Measurements from ENCODE around the gene MFN1. TPM values are rescaled to one million over a fixed set of nuclear protein-coding genes. Genes with fewer than 3 reads are reported as not detected.
"Not testable (repeated sequence)": the region's sequence is repeated elsewhere in the genome, so short reads cannot be mapped to it uniquely, and the experiment has no call there.

MFN1 gene
- total RNA-seq, 1 donor, result 70.4 TPM

DNA sequence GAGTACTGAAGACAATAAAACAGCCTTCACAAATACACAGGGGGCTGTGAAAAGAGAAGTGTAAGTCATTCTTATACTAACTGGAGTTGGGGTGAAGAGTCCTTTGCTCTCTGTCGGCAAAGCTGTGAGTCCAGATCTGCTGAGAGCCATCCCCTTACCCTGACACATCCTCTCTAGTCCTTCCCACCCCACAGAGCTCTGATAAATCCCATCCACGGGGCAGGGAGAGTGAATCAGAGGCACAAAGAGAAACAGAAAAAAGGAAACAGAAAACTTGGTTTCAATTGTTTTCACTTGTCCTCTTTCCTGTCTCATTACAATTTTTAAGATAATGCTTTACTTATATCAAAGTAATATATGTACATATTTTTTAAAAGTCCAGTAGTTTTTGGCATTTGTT lies 42.9 kb upstream of the MFN1 start:
- H3K4me3 ChIP-seq (ENCODE audit: low read depth, low read length), result no peak overlapping the region
- TF ChIP-seq, protein P1, sequence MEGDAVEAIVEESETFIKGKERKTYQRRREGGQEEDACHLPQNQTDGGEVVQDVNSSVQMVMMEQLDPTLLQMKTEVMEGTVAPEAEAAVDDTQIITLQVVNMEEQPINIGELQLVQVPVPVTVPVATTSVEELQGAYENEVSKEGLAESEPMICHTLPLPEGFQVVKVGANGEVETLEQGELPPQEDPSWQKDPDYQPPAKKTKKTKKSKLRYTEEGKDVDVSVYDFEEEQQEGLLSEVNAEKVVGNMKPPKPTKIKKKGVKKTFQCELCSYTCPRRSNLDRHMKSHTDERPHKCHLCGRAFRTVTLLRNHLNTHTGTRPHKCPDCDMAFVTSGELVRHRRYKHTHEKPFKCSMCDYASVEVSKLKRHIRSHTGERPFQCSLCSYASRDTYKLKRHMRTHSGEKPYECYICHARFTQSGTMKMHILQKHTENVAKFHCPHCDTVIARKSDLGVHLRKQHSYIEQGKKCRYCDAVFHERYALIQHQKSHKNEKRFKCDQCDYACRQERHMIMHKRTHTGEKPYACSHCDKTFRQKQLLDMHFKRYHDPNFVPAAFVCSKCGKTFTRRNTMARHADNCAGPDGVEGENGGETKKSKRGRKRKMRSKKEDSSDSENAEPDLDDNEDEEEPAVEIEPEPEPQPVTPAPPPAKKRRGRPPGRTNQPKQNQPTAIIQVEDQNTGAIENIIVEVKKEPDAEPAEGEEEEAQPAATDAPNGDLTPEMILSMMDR (IDR thresholded peaks at IDR 0.05; ENCODE audit: insufficient read depth, low read depth, low read length), result no peak
- DNase-seq (ENCODE audit: low read depth), result no peak

DNA sequence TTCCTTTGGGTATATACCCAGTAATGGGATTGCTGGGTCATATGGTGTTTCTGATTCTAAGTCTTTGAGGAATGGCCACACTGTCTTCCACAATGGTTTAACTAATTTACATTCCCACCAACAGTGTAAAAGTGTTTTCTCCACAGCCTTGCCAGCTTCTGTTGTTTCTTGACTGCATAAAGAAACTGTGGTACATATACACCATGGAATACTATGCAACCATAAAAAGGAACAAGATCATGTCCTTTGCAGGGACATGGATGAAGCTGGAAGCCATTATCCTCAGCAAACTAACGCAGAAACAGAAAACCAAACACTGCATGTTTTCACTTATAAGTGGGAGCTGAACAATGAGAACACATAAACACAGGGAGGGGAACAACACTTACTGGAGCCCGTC lies 40.1 kb upstream of the MFN1 start:
- not testable (repeated sequence) for H3K4me3 ChIP-seq (ENCODE audit: low read depth, low read length)

DNA sequence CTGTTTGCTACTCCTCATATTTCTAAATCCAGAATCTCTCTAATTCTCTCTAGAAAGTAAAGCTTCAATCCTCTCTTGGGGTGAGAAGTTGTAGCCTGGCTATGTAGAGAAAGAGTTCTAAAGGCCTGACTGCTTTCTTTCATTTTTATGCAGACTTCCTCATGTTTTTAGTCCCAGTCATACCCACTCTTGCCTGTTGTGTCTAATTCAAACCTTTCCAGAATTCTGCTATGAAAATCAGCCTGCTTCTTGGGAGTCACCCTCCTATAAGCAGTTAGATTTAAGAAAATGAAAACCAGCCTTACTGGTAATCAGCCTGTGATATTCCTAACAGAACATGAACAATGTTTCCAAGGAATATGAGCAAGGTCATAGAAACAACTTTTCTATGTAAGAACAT lies 39.5 kb upstream of the MFN1 start:
- no peak overlapping the region for H3K4me3 ChIP-seq (ENCODE audit: low read depth, low read length)
- DNase-seq (ENCODE audit: low read depth), result no peak
- TF ChIP-seq, protein P1 (IDR thresholded peaks at IDR 0.05; ENCODE audit: insufficient read depth, low read depth, low read length), result no peak

More for the DNA sequence above, 40.1 kb upstream of the MFN1 start:
- not testable (repeated sequence) for DNase-seq (ENCODE audit: low read depth)

DNA sequence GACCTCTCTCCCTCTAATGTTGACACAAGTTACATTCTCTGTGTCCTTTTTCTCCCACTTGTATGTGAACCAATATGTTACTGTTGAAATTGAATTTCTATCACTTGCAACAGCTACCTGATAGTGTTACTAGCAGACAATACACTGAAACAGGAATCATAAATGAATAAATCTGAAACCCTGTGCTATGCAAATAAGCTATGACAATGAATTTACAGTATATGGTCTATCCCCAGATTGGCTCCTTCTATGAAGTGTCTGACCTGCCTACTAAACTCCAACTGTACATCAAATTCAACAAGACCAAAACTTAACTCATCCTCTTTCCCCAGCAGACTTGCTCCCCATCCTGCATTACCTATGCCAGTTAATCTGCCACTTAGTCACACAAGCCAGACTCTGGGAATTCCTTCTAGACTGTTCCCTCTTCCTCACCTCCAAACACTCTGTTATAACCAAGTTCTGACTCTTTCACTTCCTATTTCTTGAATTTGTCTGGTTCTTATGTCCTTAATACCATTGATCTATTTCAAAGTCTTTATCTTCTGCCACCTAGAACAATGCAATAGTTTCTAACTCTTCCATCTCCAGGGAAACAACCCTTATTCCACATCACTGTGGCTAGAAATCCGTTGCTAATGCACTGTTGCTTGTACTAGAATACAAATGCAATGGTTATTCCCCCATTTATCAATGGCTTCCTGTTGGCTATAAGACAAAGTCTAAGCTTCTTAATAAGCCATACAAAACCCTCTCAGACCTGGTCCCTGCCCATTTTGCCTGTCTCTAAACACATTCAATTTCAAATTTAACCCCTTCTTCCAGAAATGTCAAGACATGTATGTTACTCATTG lies 38.1 kb upstream of the MFN1 start:
- no peak overlapping the region for H3K4me3 ChIP-seq (ENCODE audit: low read depth, low read length)
- TF ChIP-seq, protein P1 (IDR thresholded peaks at IDR 0.05; ENCODE audit: insufficient read depth, low read depth, low read length), result no peak
- DNase-seq (ENCODE audit: low read depth), result no peak

DNA sequence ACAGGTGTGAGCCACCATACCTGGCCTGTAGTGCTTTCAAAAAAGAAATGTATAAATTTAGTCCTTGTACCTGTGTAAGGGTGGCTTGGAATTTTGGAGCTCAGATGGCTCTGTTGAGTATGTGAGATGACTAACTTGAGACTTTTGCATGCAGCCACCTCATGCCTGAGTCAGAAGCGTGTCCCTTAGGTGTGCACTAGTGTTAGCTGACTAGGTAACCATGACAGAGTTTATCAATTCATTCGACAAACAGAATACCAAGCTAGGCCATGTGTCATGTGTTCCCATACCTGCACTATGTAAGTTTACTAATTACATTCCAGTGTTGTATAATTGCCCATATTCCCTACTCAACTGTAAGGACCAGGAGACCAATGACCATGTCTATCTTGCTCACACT lies 28.6 kb upstream of the MFN1 start:
- H3K4me3 ChIP-seq (ENCODE audit: low read depth, low read length), result no peak overlapping the region
- DNase-seq (ENCODE audit: low read depth), result no peak
- TF ChIP-seq, protein P1 (IDR thresholded peaks at IDR 0.05; ENCODE audit: insufficient read depth, low read depth, low read length), result no peak

DNA sequence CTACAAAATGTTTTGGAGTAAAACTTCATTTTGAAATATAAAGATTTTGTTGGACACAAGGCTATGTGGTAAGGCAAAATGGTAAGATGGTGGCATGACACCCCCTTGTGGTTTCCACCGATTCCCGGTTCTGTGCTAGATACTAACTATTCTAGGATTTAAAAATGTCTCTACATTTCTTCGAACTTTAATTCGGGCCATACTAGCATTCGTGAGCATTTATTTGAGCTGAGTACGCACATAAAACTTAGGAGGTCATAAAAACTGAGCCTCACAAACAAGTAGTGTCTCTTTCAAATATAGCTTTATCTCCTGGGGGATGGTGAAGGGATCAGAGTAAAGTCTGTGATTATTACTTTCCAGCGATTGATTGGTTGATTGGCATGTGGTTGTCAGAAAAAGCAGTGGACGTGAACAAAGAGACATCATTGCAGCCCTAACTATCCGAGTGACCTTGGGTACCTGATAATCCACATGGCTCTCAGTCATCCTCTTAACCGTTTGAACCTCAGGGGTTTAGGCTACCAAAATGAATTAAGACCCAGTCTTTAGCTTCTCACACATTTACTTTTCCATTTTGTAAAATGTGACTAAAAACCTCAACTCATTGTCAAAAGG lies 25.7 kb upstream of the MFN1 start:
- DNase-seq (ENCODE audit: low read depth), result peak; percentile 69
- TF ChIP-seq, protein P1 (IDR thresholded peaks at IDR 0.05; ENCODE audit: insufficient read depth, low read depth, low read length), result peak; percentile 57
- peak overlapping the region; percentile 92 for H3K4me3 ChIP-seq (ENCODE audit: low read depth, low read length)
